Skeletal muscle tissue (tissue), 4 donors: Measurements from ENCODE around the gene NATD1. TPM values are rescaled to one million over a fixed set of nuclear protein-coding genes. Genes with fewer than 3 reads are reported as not detected.

ENCODE experiments used
- H3K27ac ChIP-seq: one replicate; pipeline ENCODE4 v1.7.0; 2013; ENCODE audit warnings: mild to moderate bottlenecking, low read depth, low read length, inconsistent platforms
- H3K27me3 ChIP-seq, 3 donors: one replicate each; pipeline ENCODE4 v1.7.0; 2013; ENCODE audit warnings: low read length in 3 of 3; ENCODE audit not compliant: control insufficient read depth in 3 of 3, insufficient read depth in 3 of 3
- H3K36me3 ChIP-seq, 3 donors: one replicate each; pipeline ENCODE4 v1.7.0; 2013; ENCODE audit warnings: low read length in 3 of 3; ENCODE audit not compliant: control insufficient read depth in 3 of 3, insufficient read depth in 3 of 3
- H3K4me1 ChIP-seq, 3 donors: one replicate each; pipeline ENCODE4 v1.7.0; 2013; ENCODE audit warnings: low read length in 3 of 3, mild to moderate bottlenecking in 3 of 3; ENCODE audit not compliant: control insufficient read depth in 3 of 3, insufficient read depth in 3 of 3
- H3K4me3 ChIP-seq, 3 donors: one replicate each; pipeline ENCODE4 v1.7.0; 2013; ENCODE audit warnings: low read length in 3 of 3
- H3K9ac ChIP-seq, 3 donors: one replicate each; pipeline ENCODE4 v1.7.0; 2013; ENCODE audit warnings: low read length in 3 of 3, mild to moderate bottlenecking in 3 of 3, moderate library complexity in 2 of 3, low read depth in 1 of 3
- H3K9me3 ChIP-seq, 3 donors: one replicate each; pipeline ENCODE4 v1.7.0; 2013; ENCODE audit warnings: low read length in 3 of 3; ENCODE audit not compliant: control insufficient read depth in 3 of 3
- total RNA-seq: library from RNA; depleted of rRNA; stranded (reverse); fragments of >200 nt; gene quantifications from one replicate; pipeline ENCODE4 v1.2.3, GENCODE V29; 2014
- donor health status: Osteomylitis.

The NATD1 gene
- total RNA-seq, 1 donor from 2014 or later, result 3.7 TPM

GRCh38 chr17:21262259-21262993 is 9.2 kb upstream of the NATD1 start:
- Histone ChIP-seq H3K4me3 (no peak overlapping the region), H3K4me1 (peaks cover 9 to 11% (median 11%) of the 10 kb centered on the region in 3 donors), H3K27ac (no peak overlapping the region), H3K9me3 (no peaks in the 10 kb centered on the region), H3K36me3 (no peaks in the 10 kb centered on the region), H3K9ac (no peak overlapping the region), H3K27me3 (no peaks in the 10 kb centered on the region)

- Histone ChIP-seq H3K36me3 (no peaks in the 10 kb centered on the region), H3K9ac (no peak overlapping the region), H3K27me3 (no peaks in the 10 kb centered on the region), H3K9me3 (no peaks in the 10 kb centered on the region), H3K27ac (no peak overlapping the region), H3K4me3 (no peak overlapping the region), H3K4me1 (peaks cover 15 to 17% (median 16%) of the 10 kb centered on the region in 3 donors)
Measured at GRCh38 chr17:21258593-21258992, 5.4 kb upstream of the NATD1 start.

GRCh38 chr17:21253646-21254441 is 634 bp upstream of the NATD1 start:
- peak overlapping the region; percentile 64 to 81 (median 64) for H3K4me3 ChIP-seq
- H3K27me3 ChIP-seq, result no peaks in the 10 kb centered on the region
- peak overlapping the region; percentile 84 for H3K27ac ChIP-seq
- H3K36me3 ChIP-seq, result peaks cover 0 to 5% (median 0%) of the 10 kb centered on the region in 3 donors
- H3K4me1 ChIP-seq, result peaks cover 42 to 44% (median 43%) of the 10 kb centered on the region in 3 donors
- H3K9me3 ChIP-seq, result no peaks in the 10 kb centered on the region
- peak overlapping the region; percentile 66 to 83 (median 75) for H3K9ac ChIP-seq

- Histone ChIP-seq H3K36me3 (peaks cover 2 to 8% (median 7%) of the 10 kb centered on the region in 3 donors), H3K27ac (peak overlapping the region; percentile 94), H3K9me3 (no peaks in the 10 kb centered on the region), H3K27me3 (no peaks in the 10 kb centered on the region), H3K4me1 (peaks cover 57 to 59% (median 58%) of the 10 kb centered on the region in 3 donors), H3K9ac (peak overlapping the region; percentile 89 to 91 (median 90)), H3K4me3 (peak overlapping the region; percentile 64 to 77 (median 69))
Measured at GRCh38 chr17:21252289-21252795, 868 bp downstream of the NATD1 start.

- Histone ChIP-seq H3K27ac (peak overlapping the region; percentile 94), H3K27me3 (no peaks in the 10 kb centered on the region), H3K36me3 (peaks cover 2 to 10% (median 7%) of the 10 kb centered on the region in 3 donors), H3K9ac (peak overlapping the region; percentile 65 to 90 (median 89)), H3K9me3 (no peaks in the 10 kb centered on the region), H3K4me1 (peaks cover 65 to 67% (median 67%) of the 10 kb centered on the region in 3 donors), H3K4me3 (peak overlapping the region; percentile 64 to 77 (median 69))
Measured at GRCh38 chr17:21251337-21252010, 1.7 kb downstream of the NATD1 start.

- Histone ChIP-seq H3K4me3 (peak overlapping the region; percentile 38 to 64 (median 57)), H3K4me1 (peaks cover 72 to 74% (median 73%) of the 10 kb centered on the region in 3 donors), H3K9ac (peak overlapping the region; percentile 67 to 90 (median 89)), H3K27ac (peak overlapping the region; percentile 94), H3K9me3 (no peaks in the 10 kb centered on the region), H3K27me3 (no peaks in the 10 kb centered on the region), H3K36me3 (peaks cover 2 to 10% (median 7%) of the 10 kb centered on the region in 3 donors)
Measured at GRCh38 chr17:21250854-21251253, 2.4 kb downstream of the NATD1 start.

GRCh38 chr17:21249920-21250703 is 3.1 kb downstream of the NATD1 start:
- H3K4me3 ChIP-seq, result peak overlapping the region; percentile 38 to 64 (median 57)
- no peaks in the 10 kb centered on the region for H3K27me3 ChIP-seq
- peaks cover 2 to 10% (median 7%) of the 10 kb centered on the region in 3 donors for H3K36me3 ChIP-seq
- H3K9me3 ChIP-seq, result no peaks in the 10 kb centered on the region
- peaks cover 79 to 80% (median 79%) of the 10 kb centered on the region in 3 donors for H3K4me1 ChIP-seq
- H3K27ac ChIP-seq, result peak overlapping the region; percentile 94
- H3K9ac ChIP-seq, result peak overlapping the region; percentile 67 to 90 (median 89)

GRCh38 chr17:21249086-21249795 is 4.0 kb downstream of the NATD1 start:
- Histone ChIP-seq H3K27me3 (no peaks in the 10 kb centered on the region), H3K36me3 (peaks cover 2 to 10% (median 7%) of the 10 kb centered on the region in 3 donors), H3K27ac (peak overlapping the region; percentile 94), H3K9me3 (no peaks in the 10 kb centered on the region), H3K4me1 (peaks cover 87 to 89% (median 88%) of the 10 kb centered on the region in 3 donors), H3K4me3 (peak overlapping the region in 2 of 3 donors; percentile 40 to 52), H3K9ac (peak overlapping the region; percentile 65 to 90 (median 67))
